ENCODE data around the gene SNRK.

DNA sequence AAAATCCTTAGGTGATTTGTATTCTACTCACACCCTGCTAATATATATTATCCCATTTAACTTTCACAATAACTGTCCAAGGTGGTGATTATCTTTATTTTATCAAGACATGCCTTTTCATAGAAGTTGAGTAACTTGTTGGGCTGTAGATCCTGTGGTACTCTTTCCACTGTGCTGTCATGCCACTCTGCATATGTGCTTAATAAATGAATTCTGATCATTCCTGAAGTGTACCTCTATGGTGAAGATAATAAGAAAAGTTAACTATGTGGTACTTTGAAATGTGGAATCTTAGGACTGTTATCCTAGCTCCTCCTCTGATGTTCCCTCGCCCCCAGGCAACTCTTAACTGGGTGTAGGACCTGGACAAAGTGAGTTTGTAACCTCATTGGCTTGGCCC, 5.2 kb downstream of the SNRK start:
- no peak for TF ChIP-seq POLR2A (IDR thresholded peaks at IDR 0.05)
- no peak for TF ChIP-seq EP300 (IDR thresholded peaks at IDR 0.05)
